ENCODE results near the gene VWA1. TPM values are rescaled to one million over a fixed set of nuclear protein-coding genes. Genes with fewer than 3 reads are reported as not detected.
"Not testable (repeated sequence)": the region's sequence is repeated elsewhere in the genome, so short reads cannot be mapped to it uniquely, and the experiment has no call there.

The VWA1 gene
- total and polyA plus RNA-seq, 9 donors = 32.9 to 99.5 (median 68.1) TPM

DNA sequence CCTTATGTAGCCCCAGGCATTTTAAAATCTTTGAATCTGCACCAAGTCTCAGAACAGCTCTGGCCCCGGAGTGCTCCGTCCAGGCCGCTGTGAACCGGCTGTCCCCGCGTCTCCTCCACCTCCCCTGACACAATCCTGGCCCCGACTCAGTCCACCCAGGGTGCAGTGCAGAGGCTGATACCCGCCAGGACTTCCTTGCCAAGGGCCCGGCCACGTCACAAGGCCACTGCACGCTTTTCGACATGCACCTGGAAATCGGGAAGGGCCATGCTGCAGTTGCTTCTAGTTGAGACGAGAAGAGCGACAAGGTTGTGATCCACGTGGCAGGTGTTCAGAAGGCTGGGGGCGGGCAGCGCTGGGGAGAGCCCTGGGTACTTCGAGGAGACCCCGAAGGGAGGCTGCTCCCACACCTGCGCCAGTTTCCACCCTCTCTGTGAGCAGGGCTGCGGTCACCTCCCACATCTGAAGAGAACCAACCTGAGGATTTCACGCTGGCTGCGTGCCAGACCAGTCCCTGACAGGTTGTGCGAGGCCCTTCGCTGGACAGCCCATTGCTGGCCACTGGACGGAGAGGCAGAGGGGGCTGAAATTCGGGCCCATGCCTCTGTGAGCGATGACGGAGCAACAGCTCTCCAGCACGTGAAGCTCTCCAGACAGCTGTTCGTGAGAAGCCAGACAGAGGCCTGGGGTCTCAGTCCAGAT is 6.7 kb downstream of the VWA1 start:
- no peak overlapping the region for H3K4me3 ChIP-seq (ENCODE audit: low read length)
- no peak overlapping the region for H3K27ac ChIP-seq (ENCODE audit: low read length)
- H3K27me3 ChIP-seq (ENCODE audit: control insufficient read depth, insufficient read depth, low read length) = no peaks in the 10 kb centered on the region
- no peaks in the 10 kb centered on the region for H3K9me3 ChIP-seq (replicated peaks; ENCODE audit: control insufficient read depth, low read depth, low read length)
- WGBS (ENCODE audit: insufficient coverage) = 74% methylated on average over 32 of the region's 32 CpGs
- peaks cover 44% of the 10 kb centered on the region for H3K4me1 ChIP-seq (ENCODE audit: control insufficient read depth, insufficient read depth, low read length)
- H3K36me3 ChIP-seq (ENCODE audit: control insufficient read depth, insufficient read depth, low read length) = peaks cover 18% of the 10 kb centered on the region
- DNase-seq = no peak

DNA sequence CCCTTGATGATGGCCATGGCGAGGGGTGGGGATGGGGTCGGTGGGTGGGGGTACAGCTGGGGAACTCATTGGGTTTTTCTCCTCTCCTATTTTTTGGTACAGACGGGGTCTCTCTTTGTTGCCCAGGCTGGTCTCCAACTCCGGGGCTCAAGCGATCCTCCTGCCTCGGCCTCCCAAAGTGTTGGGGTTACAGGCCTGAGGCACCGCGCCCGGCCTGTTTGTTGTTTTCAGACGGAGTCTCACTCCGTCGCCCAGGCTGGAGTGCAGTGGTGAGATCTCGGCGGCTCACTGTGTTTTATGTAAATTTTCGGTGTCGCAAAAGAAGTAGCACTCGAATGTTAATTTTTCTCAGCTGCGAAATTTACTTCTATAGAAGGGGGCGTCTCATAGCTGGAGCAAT is 11.1 kb downstream of the VWA1 start:
- H3K27ac ChIP-seq (ENCODE audit: low read length); H3K4me3 ChIP-seq (ENCODE audit: low read length); DNase-seq; H3K27me3 ChIP-seq (ENCODE audit: control insufficient read depth, insufficient read depth, low read length); H3K36me3 ChIP-seq (ENCODE audit: control insufficient read depth, insufficient read depth, low read length); H3K9me3 ChIP-seq (replicated peaks; ENCODE audit: control insufficient read depth, low read depth, low read length); H3K4me1 ChIP-seq (ENCODE audit: control insufficient read depth, insufficient read depth, low read length): not testable (repeated sequence)
- WGBS (ENCODE audit: insufficient coverage) = 95% methylated on average over 3 of the region's 19 CpGs

DNA sequence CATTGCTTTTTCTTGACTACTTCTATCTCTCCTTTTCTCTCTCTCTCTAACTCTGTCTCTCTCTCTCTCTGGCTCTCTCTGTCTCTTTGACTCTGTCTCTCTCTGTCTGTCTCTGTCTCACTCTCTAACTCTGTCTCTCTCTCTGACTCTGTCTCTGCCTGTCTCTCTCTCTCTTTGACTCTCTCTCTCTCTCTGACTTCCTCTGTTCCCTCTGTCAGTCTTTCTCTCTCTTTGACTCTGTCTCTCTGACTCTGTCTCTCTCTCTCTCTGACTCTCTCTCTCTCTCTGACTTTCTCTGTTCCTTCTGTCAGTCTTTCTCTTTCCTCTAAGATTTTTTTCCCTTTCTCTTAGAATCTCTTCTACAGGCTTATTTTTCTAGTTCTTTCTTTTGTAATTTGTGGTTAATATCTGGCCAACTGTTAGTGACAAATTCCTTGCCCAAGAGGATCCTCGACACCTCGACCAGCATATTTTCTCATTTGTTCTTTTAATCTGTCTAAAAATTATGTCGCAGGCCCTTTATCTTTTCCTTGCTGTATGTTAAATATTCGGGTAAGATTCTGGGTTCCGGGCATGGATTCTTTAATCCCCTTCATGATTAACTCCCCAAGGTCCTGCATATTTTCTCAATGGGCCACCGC is 13.7 kb downstream of the VWA1 start, which contains the start of gene ATAD3C:
Gene ATAD3C, plus strand, starts transcription at position 591 of the 641 bp plus-strand sequence. CDS start 995 bp downstream, outside the sequence.
- WGBS (ENCODE audit: insufficient coverage) = no CpG with 5 or more reads among the region's 6 CpGs
- Histone ChIP-seq H3K4me1 (ENCODE audit: control insufficient read depth, insufficient read depth, low read length) (no peaks in the 10 kb centered on the region), H3K9me3 (replicated peaks; ENCODE audit: control insufficient read depth, low read depth, low read length) (no peaks in the 10 kb centered on the region), H3K27me3 (ENCODE audit: control insufficient read depth, insufficient read depth, low read length) (peaks cover 2% of the 10 kb centered on the region), H3K36me3 (ENCODE audit: control insufficient read depth, insufficient read depth, low read length) (no peaks in the 10 kb centered on the region), H3K27ac (ENCODE audit: low read length) (no peak within 1 kb of the TSS), H3K4me3 (ENCODE audit: low read length) (no peak within 1 kb of the TSS)
- DNase-seq = no peak

DNA sequence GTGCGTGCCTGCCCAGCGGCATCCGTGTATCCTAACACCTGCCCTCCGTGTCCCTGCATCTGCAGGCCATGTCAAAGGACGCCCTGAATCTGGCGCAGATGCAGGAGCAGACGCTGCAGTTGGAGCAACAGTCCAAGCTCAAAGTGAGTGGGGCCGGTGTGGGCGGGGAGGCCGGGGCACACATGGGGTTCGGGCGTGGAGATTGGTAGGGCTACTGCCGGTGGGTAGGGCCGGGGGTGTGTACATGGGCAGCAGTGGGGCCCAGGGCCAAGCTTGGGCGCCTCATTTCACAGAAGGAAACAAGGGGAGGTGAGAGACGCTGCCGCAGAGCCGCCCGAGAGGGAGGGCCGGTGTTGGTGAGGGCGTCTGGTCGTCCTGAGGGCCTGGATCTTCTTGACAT is 15.1 kb downstream of the VWA1 start:
- WGBS (ENCODE audit: insufficient coverage) = 90% methylated on average over 13 of the region's 22 CpGs
- H3K9me3 ChIP-seq (replicated peaks; ENCODE audit: control insufficient read depth, low read depth, low read length); H3K4me1 ChIP-seq (ENCODE audit: control insufficient read depth, insufficient read depth, low read length); H3K4me3 ChIP-seq (ENCODE audit: low read length); DNase-seq; H3K27me3 ChIP-seq (ENCODE audit: control insufficient read depth, insufficient read depth, low read length); H3K27ac ChIP-seq (ENCODE audit: low read length); H3K36me3 ChIP-seq (ENCODE audit: control insufficient read depth, insufficient read depth, low read length): not testable (repeated sequence)

DNA sequence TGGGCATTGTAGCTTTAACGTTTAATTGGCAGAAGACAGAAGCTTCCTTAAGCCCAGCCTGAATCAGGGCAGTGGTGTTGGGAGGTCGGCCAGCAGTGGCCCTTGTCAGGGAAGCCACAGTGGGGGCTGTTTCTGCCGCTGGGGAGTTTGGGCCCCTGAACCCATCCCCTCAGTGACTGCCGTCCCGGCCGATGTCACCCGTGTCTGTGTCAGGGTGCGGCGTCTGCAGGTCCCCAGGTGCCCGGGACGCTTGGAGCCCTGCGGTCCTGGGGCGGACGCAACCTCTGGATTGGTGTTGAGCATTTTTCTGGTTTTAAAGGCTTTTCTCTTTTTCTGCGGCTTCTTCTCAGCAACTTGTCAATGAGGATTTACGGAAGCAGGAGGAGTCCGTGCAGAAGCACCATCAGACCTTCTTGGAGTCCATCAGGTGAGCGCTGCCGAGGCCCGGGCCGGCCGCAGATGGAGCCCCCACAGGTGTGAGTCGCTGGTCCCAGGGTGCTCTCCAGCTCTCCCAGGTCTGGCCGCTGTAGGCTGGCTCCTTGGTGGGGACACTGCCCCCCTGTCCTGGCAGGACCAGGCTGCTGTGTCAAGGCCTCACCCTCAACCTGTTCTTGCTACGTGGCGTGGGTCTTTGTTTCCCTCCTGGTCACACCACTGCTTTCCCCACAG is 16.3 kb downstream of the VWA1 start:
- no peaks in the 10 kb centered on the region for H3K9me3 ChIP-seq (replicated peaks; ENCODE audit: control insufficient read depth, low read depth, low read length)
- H3K36me3 ChIP-seq (ENCODE audit: control insufficient read depth, insufficient read depth, low read length) = no peaks in the 10 kb centered on the region
- no peak overlapping the region for H3K27ac ChIP-seq (ENCODE audit: low read length)
- no peak for DNase-seq
- H3K4me1 ChIP-seq (ENCODE audit: control insufficient read depth, insufficient read depth, low read length) = no peaks in the 10 kb centered on the region
- WGBS (ENCODE audit: insufficient coverage) = 85% methylated on average over 17 of the region's 26 CpGs
- H3K4me3 ChIP-seq (ENCODE audit: low read length) = no peak overlapping the region
- peaks cover 2% of the 10 kb centered on the region for H3K27me3 ChIP-seq (ENCODE audit: control insufficient read depth, insufficient read depth, low read length)

DNA sequence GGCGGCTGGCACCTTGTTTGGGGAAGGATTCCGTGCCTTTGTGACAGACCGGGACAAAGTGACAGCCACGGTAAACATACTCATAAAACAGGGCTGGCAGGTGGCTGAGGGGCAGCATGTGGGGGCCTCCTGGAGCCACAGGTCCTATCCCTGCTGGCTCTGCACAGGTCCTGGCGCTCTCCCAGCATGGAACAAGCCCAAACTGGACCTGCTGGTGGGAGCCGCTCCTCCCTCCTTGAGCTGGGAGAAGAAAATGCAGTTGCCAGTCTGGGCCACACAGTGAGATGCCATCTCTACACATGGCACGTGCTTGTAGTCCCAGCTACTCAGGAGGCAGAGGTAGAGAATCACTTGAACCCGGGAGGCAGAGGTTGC is 16.9 kb downstream of the VWA1 start:
- not testable (repeated sequence) for H3K27me3 ChIP-seq (ENCODE audit: control insufficient read depth, insufficient read depth, low read length); H3K4me1 ChIP-seq (ENCODE audit: control insufficient read depth, insufficient read depth, low read length); H3K27ac ChIP-seq (ENCODE audit: low read length); H3K9me3 ChIP-seq (replicated peaks; ENCODE audit: control insufficient read depth, low read depth, low read length); DNase-seq; H3K36me3 ChIP-seq (ENCODE audit: control insufficient read depth, insufficient read depth, low read length); H3K4me3 ChIP-seq (ENCODE audit: low read length)
- 72% methylated on average over 6 of the region's 8 CpGs for WGBS (ENCODE audit: insufficient coverage)

DNA sequence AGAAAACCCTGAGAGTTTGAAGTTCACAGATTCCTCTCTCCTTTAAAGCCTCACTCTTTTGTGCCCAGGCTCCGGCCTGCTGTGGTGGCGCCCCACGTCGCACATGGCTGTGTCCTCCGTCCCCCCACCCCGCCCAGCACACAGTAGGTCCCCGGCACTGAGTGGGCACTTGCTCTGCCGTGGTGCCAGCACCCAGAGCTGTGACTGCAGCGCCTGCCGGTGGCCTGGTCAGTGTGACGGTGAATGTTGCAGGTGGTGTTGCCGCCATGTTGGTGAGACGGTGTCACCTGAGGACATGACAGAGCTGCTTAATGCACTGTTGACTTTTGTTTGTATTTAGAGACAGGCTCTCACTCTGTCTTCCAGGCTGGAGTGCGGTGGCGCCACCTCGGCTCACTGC is 17.4 kb downstream of the VWA1 start:
- Histone ChIP-seq H3K4me1 (ENCODE audit: control insufficient read depth, insufficient read depth, low read length) (no peaks in the 10 kb centered on the region), H3K36me3 (ENCODE audit: control insufficient read depth, insufficient read depth, low read length) (no peaks in the 10 kb centered on the region), H3K4me3 (ENCODE audit: low read length) (no peak overlapping the region), H3K9me3 (replicated peaks; ENCODE audit: control insufficient read depth, low read depth, low read length) (no peaks in the 10 kb centered on the region), H3K27ac (ENCODE audit: low read length) (no peak overlapping the region), H3K27me3 (ENCODE audit: control insufficient read depth, insufficient read depth, low read length) (peaks cover 2% of the 10 kb centered on the region)
- DNase-seq = no peak
- WGBS (ENCODE audit: insufficient coverage) = 92% methylated on average over 10 of the region's 16 CpGs

DNA sequence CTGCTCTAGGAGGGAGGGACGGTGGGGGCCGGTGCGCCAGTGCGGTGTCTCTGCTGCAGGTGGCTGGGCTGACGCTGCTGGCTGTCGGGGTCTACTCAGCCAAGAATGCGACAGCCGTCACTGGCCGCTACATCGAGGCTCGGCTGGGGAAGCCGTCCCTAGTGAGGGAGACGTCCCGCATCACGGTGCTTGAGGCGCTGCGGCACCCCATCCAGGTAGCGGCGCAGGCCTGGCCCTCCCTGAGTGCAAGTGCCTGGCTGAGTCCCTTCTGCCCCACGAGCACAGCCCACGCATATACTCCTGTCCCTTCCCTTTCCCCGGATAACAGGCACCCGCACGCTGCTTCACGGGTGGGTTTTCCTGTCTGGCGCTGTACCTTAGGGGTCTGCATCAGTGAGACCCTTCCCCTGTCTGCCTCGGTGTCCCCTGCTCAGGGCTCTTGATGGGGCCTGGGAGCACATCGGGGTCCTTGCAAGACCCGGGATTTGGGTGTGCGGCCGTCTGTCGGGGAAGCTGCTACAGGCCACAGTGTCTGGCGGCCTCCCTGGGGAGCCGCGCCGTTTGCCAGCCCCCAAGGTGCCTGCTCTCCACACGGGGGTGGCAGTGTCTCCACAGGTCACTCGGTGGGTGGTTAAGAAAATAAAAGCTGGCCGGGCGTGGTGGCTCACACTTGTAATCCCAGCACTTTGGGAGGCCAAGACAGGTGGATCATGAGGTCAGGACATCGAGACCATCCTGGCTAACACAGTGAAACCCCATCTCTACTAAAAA is 19.0 kb downstream of the VWA1 start:
- H3K27me3 ChIP-seq (ENCODE audit: control insufficient read depth, insufficient read depth, low read length); H3K27ac ChIP-seq (ENCODE audit: low read length); DNase-seq; H3K36me3 ChIP-seq (ENCODE audit: control insufficient read depth, insufficient read depth, low read length); H3K9me3 ChIP-seq (replicated peaks; ENCODE audit: control insufficient read depth, low read depth, low read length); H3K4me3 ChIP-seq (ENCODE audit: low read length); H3K4me1 ChIP-seq (ENCODE audit: control insufficient read depth, insufficient read depth, low read length): not testable (repeated sequence)
- WGBS (ENCODE audit: insufficient coverage) = 65% methylated on average over 23 of the region's 41 CpGs

DNA sequence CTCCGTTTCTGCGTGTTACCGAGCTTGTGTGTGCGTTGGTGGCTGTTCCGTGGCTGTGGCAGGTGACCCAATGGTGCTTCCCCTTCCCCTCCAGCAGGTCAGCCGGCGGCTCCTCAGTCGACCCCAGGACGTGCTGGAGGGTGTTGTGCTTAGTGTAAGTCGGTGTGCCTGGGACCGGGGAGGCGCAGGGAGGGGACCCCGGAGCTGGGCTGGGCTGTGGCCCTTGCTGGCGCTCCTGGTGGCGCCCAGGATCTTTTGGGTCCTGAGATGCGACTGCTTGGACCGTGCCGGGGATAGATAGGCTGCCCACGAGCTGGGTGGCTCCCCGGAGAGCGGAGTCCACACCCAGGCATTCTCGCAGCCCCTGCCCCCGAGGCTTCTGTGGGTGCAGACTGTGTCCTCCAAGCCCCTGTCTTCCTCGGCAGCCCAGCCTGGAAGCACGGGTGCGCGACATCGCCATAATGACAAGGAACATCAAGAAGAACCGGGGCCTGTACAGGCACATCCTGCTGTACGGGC is 19.9 kb downstream of the VWA1 start:
- H3K27me3 ChIP-seq (ENCODE audit: control insufficient read depth, insufficient read depth, low read length) = no peaks in the 10 kb centered on the region
- DNase-seq = no peak
- WGBS (ENCODE audit: insufficient coverage) = 85% methylated on average over 23 of the region's 30 CpGs
- no peak overlapping the region for H3K27ac ChIP-seq (ENCODE audit: low read length)
- H3K4me1 ChIP-seq (ENCODE audit: control insufficient read depth, insufficient read depth, low read length) = no peaks in the 10 kb centered on the region
- no peak overlapping the region for H3K4me3 ChIP-seq (ENCODE audit: low read length)
- H3K36me3 ChIP-seq (ENCODE audit: control insufficient read depth, insufficient read depth, low read length) = no peaks in the 10 kb centered on the region
- no peaks in the 10 kb centered on the region for H3K9me3 ChIP-seq (replicated peaks; ENCODE audit: control insufficient read depth, low read depth, low read length)

DNA sequence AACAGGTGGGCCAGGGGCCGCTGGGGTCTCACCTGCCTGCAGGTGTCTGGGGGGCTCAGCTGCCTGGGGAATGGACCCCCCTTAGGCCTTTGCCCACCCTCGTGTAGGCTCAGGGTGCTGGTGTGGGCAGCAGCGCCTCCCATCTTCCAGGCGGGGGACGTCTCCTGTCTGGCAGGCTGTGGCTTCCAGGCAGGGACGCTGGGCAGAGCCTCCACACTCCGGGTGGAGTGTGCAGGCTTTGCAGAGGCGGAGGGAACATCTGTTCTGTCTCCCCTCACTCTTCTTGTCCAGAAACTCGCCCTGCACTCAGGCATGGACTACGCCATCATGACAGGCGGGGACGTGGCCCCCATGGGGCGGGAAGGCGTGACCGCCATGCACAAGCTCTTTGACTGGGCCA is 20.4 kb downstream of the VWA1 start:
- H3K9me3 ChIP-seq (replicated peaks; ENCODE audit: control insufficient read depth, low read depth, low read length); H3K27ac ChIP-seq (ENCODE audit: low read length); H3K4me1 ChIP-seq (ENCODE audit: control insufficient read depth, insufficient read depth, low read length); H3K27me3 ChIP-seq (ENCODE audit: control insufficient read depth, insufficient read depth, low read length); DNase-seq; H3K4me3 ChIP-seq (ENCODE audit: low read length); H3K36me3 ChIP-seq (ENCODE audit: control insufficient read depth, insufficient read depth, low read length): not testable (repeated sequence)
- no CpG with 5 or more reads among the region's 15 CpGs for WGBS (ENCODE audit: insufficient coverage)

Data from muscle of leg (tissue), 11 donors.